Activated B cell treated with CpG ODN at 0.5 μM for 24 hours (primary cell): Measurements from ENCODE around the gene RAB9B. TPM values are rescaled to one million over a fixed set of nuclear protein-coding genes. Genes with fewer than 3 reads are reported as not detected.

Source experiments
- ATAC-seq: fragments of 200-7000 bp; cut with Tn5 transposase; one replicate; pipeline ENCODE4 v1.10.0; 2021; ENCODE audit warnings: low read depth, mild to moderate bottlenecking, moderate library complexity
- CTCF ChIA-PET: fragments of 350-600 bp; sonication (Branson Sonifier 250); formaldehyde crosslinking; loops from one replicate; lab custom pipeline; 2021; ENCODE audit warnings: antibody characterized with exemption; lab: Charles Lee
- POLR2A ChIA-PET: fragments of 350-600 bp; sonication (Branson Sonifier 250); formaldehyde crosslinking; loops from one replicate; lab custom pipeline; 2021; ENCODE audit warnings: antibody characterized with exemption; lab: Charles Lee
- DNase-seq: peaks from one replicate; pipeline ENCODE4 v3.0.0; 2022
- H3K27ac Mint-ChIP-seq: one replicate; pipeline ENCODE4 v1.8.0; 2020; ENCODE audit warnings: mixed read lengths
- H3K27me3 Mint-ChIP-seq: one replicate; pipeline ENCODE4 v1.8.0; 2021; ENCODE audit warnings: mixed read lengths
- H3K36me3 Mint-ChIP-seq: one replicate; pipeline ENCODE4 v1.8.0; 2021; ENCODE audit warnings: low read depth, mixed read lengths
- H3K4me1 Mint-ChIP-seq: one replicate; pipeline ENCODE4 v1.8.0; 2021; ENCODE audit warnings: mixed read lengths
- H3K4me3 Mint-ChIP-seq: one replicate; pipeline ENCODE4 v1.8.0; 2020; ENCODE audit warnings: mild to moderate bottlenecking, mixed read lengths
- H3K9me3 Mint-ChIP-seq: one replicate; pipeline ENCODE4 v1.8.0; 2020; ENCODE audit warnings: mixed read lengths
- CTCF ChIP-seq: fragments of 200-600 bp; IDR thresholded peaks from one replicate; pipeline ENCODE4 v1.8.0; 2022; ENCODE audit warnings: antibody characterized with exemption, mild to moderate bottlenecking
- intact Hi-C: fragments of 100-400 bp; cut with micrococcal nuclease; formaldehyde crosslinking; loops from one replicate; pipeline ENCODE4 v1.15.1; 2024
- total RNA-seq: library from RNA; stranded (reverse); gene quantifications from 2 replicates; pipeline ENCODE4 v1.2.3, GENCODE V29; 2022

The RAB9B gene, protein sequence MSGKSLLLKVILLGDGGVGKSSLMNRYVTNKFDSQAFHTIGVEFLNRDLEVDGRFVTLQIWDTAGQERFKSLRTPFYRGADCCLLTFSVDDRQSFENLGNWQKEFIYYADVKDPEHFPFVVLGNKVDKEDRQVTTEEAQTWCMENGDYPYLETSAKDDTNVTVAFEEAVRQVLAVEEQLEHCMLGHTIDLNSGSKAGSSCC
- total RNA-seq = 0.39 and 0.51 TPM in 2 replicates

DNA sequence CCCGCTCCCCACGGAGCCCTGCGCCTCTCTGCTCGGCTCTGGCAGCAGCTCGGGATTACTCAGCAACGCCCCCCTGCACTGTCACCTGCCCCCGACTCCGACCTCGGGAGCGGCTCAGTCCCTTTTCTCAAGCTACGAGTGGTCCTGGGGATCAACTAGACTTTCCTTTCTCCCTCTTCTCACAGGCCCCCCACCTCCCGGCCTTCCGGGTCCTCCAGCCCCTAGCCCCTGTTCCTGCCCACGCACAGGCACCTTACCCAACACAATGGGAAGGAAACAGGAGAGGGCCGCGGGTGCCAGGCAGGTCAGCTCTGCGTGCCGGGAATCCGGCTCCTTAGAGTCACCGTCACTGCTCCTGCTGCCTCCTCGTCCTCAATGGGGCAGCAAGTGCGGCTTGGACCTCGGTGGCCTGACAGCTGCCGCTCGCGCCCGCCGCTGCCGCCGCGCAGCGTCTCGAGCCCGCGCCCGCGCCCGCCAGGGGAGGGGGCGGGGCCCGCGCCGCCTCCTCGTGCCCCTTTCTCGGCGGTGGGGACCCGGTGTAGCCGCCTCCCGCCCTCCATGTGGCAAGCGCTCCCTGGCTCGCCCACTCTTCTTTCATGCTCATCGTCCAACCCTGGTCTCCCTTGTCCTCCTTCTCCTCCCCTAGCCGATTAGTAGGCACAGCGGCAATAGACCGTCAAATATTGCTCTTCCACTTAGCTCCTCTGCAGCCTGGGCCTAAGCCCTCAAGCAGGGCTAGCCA, at the start of gene RAB9B:
TSS of gene RAB9B (minus strand) at position 455 of the 742 bp plus-strand sequence. CDS start 6,473 bp downstream, outside the sequence.
- Mint-ChIP-seq H3K4me1 (peaks cover 2% of the 10 kb centered on the region), H3K9me3 (no peaks in the 10 kb centered on the region), H3K36me3 (no peaks in the 10 kb centered on the region), H3K27ac (no peak within 1 kb of the TSS), H3K27me3 (peaks cover 6% of the 10 kb centered on the region), H3K4me3 (peak within 1 kb of the TSS; percentile 85)
- ChIA-PET CTCF (interaction anchor here (0.6 kb wide), 1 partner anchor 266 kb away, joined by 3 read pairs; no protein-coding TSS in a partner anchor), POLR2A (interaction anchor here (1.1 to 1.8 kb wide), 3 partner anchors 146 to 334 kb away, joined by 3 to 10 read pairs (median 3); partner anchors contain the start of genes FAM199X, MORF4L2 and SLC25A53)
- DNase-seq = peak; percentile 47
- intact Hi-C loops = no loop called here
- TF ChIP-seq CTCF = no peak
- peak; percentile 95 for ATAC-seq

- Mint-ChIP-seq H3K27me3 (no peaks in the 10 kb centered on the region), H3K4me3 (no peak overlapping the region), H3K36me3 (no peaks in the 10 kb centered on the region), H3K9me3 (no peaks in the 10 kb centered on the region), H3K27ac (no peak overlapping the region), H3K4me1 (no peaks in the 10 kb centered on the region)
- intact Hi-C loops = no loop called here
- TF ChIP-seq CTCF = no peak
- DNase-seq (no peak), ATAC-seq (no peak)
- POLR2A ChIA-PET = no interaction called here
- CTCF ChIA-PET = no interaction called here
Measured at GRCh38 chrX:103879339-103879738, 47.3 kb upstream of the RAB9B start.

GRCh38 chrX:103878466-103879122, 46.5 kb upstream of the RAB9B start:
- ChIA-PET CTCF (no interaction called here), POLR2A (no interaction called here)
- ATAC-seq = no peak
- DNase-seq = no peak
- no peaks in the 10 kb centered on the region for H3K4me1 Mint-ChIP-seq
- H3K27ac Mint-ChIP-seq = no peak overlapping the region
- H3K27me3 Mint-ChIP-seq = no peaks in the 10 kb centered on the region
- H3K9me3 Mint-ChIP-seq = no peaks in the 10 kb centered on the region
- H3K36me3 Mint-ChIP-seq = no peaks in the 10 kb centered on the region
- intact Hi-C loops = no loop called here
- no peak overlapping the region for H3K4me3 Mint-ChIP-seq
- no peak for TF ChIP-seq CTCF

DNA sequence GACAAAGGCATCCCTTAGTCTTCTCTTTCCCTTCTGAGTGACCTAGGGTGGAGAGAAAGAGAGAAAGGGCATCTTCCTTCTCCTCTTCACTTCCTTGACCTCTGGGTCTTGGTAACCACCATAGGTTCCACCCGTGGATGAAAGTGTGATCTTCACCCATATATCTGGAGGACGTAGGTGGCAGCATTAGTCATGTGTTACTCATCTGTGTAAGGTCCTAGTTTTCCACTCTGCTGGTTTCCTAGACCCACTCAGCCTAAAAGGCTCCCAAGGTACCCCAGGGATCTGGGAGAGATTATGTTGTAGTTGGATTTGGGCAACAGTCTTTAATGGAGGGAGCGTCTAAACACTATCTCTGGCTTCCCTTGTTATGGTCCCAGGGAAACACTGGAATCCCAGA, 45.5 kb upstream of the RAB9B start:
- intact Hi-C loops = no loop called here
- POLR2A ChIA-PET = no interaction called here
- CTCF ChIA-PET = no interaction called here
- H3K4me1 Mint-ChIP-seq = no peaks in the 10 kb centered on the region
- H3K27me3 Mint-ChIP-seq = no peaks in the 10 kb centered on the region
- no peak overlapping the region for H3K4me3 Mint-ChIP-seq
- TF ChIP-seq CTCF = no peak
- DNase-seq = no peak
- no peak for ATAC-seq
- H3K27ac Mint-ChIP-seq = no peak overlapping the region
- no peaks in the 10 kb centered on the region for H3K36me3 Mint-ChIP-seq
- no peaks in the 10 kb centered on the region for H3K9me3 Mint-ChIP-seq
